GM12865 (cell line): ENCODE results near the gene IL7R.
A peak's percentile ranks its signal among the peaks of the same experiment; 100 is the strongest.

Experiments
- DNase-seq: peaks from one replicate; pipeline ENCODE4 v3.0.0; 2010; ENCODE audit warnings: low read depth
- H3K4me3 ChIP-seq: 2 replicates; pipeline ENCODE4 v1.5.1; 2011; ENCODE audit warnings: mild to moderate bottlenecking, low read depth, low read length, control low read depth
- TF ChIP-seq, protein P1 (sequence below): IDR thresholded peaks from 2 replicates; pipeline ENCODE4 v1.5.1; 2011; ENCODE audit warnings: low read length, control low read depth, low read depth, inconsistent platforms; ENCODE audit not compliant: insufficient read depth; ENCODE audit errors: missing control alignments

The IL7R gene

DNA sequence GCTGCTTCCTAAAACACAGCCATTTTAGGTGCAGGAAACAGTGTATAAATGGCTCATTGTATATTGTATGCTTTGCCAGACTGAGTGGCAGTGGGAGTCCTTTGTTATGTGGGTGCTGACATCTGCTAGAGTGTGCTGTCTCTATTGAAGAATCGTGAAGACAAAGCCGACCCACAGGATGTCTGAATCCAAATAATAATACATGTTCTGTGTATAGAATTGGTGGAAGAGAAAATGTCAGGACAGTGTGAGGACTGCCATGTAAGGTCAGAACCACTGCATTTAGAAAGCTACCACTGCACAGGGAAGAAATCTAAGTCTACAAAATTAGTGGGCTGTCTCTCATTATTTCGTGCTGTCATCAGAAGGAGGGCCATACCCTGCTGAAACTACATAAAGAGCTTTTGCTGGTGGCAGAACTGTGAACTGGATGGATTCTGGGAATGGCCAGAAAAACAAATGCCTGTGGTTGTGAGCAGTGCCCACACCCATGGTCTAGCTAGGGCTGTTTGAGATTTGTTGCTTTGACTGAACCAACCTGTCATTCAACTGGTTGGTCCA is 2.5 kb downstream of the IL7R start:
- TF ChIP-seq, protein P1, sequence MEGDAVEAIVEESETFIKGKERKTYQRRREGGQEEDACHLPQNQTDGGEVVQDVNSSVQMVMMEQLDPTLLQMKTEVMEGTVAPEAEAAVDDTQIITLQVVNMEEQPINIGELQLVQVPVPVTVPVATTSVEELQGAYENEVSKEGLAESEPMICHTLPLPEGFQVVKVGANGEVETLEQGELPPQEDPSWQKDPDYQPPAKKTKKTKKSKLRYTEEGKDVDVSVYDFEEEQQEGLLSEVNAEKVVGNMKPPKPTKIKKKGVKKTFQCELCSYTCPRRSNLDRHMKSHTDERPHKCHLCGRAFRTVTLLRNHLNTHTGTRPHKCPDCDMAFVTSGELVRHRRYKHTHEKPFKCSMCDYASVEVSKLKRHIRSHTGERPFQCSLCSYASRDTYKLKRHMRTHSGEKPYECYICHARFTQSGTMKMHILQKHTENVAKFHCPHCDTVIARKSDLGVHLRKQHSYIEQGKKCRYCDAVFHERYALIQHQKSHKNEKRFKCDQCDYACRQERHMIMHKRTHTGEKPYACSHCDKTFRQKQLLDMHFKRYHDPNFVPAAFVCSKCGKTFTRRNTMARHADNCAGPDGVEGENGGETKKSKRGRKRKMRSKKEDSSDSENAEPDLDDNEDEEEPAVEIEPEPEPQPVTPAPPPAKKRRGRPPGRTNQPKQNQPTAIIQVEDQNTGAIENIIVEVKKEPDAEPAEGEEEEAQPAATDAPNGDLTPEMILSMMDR = no peak
- no peak overlapping the region for H3K4me3 ChIP-seq
- DNase-seq = no peak

DNA sequence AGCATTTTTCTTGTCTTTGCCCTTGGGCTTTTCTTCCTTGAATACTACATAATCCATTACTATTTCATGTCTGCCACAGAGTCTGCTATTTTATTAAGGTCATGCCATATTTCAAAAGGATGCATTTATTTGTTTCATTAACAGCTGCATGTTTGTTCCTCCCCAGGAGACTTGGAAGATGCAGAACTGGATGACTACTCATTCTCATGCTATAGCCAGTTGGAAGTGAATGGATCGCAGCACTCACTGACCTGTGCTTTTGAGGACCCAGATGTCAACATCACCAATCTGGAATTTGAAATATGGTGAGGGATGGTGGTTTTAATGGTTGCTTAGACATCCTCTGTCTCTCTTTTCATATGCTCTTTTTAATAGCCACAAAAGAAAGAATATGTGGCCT is 4.0 kb downstream of the IL7R start:
- no peak overlapping the region for H3K4me3 ChIP-seq
- DNase-seq = no peak
- TF ChIP-seq, protein P1 = no peak

DNA sequence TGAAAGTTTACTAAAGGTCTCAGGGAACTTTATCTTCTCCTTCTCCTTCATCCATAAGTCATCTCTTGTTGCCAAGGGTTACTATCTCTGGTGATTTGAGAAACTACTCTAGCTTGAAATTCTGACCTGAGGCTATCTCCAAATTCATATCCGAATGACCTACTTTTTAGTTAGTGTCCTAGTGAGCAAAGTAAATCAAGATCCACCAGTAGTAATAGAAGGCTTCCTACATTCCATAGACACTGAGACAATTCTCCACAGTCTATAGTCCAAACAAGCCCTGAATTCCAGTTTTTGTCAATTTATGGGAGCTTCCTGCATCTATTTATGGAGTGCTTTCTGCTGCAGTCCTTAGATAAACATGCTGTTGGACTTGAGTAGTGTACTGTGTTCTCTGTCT is 5.0 kb downstream of the IL7R start:
- TF ChIP-seq, protein P1 = no peak
- H3K4me3 ChIP-seq = no peak overlapping the region
- no peak for DNase-seq

DNA sequence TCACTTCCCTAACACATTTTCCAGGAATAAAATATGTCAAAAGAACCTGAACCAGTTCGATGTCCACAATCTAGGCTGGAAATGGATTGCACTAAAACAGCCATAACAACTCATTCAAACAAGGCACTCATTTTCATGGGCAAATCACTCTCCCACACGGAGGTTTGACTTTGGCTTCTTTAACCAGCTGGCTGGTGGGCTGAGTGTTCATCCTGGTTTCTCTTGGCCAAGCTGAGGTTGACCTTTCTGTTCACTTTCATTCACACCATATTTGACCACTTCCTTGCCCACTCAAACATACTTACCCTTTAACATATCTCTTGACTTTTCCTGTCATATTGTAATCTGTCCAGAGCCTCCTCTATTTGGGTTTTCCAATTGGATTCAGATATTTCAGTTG is 5.4 kb downstream of the IL7R start:
- peak; percentile 46 for DNase-seq
- no peak overlapping the region for H3K4me3 ChIP-seq
- TF ChIP-seq, protein P1 = no peak

DNA sequence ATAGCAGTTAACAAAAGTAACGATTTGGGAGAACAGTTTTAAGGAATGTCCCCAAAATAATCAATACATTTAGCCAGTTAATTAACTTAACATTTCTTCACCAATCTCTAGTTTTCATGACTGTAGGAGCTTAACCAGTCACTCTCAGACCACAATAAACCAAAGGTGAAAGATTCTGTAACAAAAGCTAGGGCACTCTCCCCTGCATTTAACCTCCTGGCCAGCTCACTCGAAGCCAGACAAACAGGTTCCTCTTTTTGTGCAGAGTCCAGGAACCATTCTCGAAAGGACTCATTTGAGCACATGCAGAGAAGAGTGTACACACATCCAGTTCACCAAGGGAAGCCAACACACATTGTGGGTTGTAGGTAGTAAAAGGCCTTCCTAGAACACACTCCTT is 6.5 kb downstream of the IL7R start:
- DNase-seq = peak; percentile 60
- no peak overlapping the region for H3K4me3 ChIP-seq
- TF ChIP-seq, protein P1 = no peak

DNA sequence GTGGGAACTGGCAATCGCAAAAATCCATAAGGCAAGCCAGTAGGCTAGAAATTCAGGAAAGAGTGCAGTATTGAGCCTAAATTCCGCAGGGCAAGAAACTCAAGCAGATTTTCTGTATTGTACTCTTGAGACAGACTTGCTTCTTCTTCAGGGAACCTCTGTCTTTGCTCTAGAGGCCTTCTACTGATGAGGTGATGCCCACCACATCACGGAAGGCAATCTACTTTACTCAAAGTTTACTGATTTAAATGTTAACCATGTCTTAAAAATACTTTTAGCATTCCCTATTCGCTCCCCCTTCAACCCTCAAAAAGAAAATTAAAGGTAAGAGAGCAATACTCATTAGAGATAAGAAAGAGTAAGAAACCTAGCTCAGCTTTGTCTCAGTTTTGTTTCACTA is 11.3 kb downstream of the IL7R start:
- TF ChIP-seq, protein P1 = no peak
- no peak overlapping the region for H3K4me3 ChIP-seq
- no peak for DNase-seq

DNA sequence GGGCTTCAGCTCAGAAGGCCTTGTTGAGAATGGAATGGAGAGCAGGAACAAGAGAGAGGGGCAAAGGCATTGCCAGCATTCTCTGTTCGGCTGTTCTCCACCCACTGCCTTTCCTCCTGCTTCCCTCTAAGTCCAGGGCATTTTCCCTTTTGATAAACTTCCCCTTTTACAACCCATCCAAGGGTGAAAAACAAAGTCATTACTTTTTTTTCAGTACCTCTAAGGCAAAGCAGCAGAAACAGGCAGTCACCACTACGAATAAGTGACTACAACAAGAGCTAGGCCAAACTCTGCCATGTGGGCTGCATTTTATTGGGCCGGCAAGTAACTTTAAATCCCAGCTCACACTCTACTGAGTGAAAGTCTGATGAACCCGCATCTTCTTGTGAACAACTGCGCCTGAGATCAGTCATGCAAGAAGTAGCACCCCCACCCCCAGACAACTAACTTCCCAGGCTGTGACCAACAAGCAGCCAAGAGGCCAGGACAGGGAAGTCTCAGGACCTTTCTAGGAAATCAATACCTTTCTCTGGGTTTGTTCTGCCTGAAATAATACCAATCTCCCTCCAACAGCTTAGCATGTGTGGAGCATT is 13.1 kb downstream of the IL7R start:
- TF ChIP-seq, protein P1 = no peak
- no peak overlapping the region for H3K4me3 ChIP-seq
- DNase-seq = no peak
